ENCODE data around the gene PGAM5.
"Not testable (repeated sequence)": the region's sequence is repeated elsewhere in the genome, so short reads cannot be mapped to it uniquely, and the experiment has no call there.

PGAM5 gene

DNA sequence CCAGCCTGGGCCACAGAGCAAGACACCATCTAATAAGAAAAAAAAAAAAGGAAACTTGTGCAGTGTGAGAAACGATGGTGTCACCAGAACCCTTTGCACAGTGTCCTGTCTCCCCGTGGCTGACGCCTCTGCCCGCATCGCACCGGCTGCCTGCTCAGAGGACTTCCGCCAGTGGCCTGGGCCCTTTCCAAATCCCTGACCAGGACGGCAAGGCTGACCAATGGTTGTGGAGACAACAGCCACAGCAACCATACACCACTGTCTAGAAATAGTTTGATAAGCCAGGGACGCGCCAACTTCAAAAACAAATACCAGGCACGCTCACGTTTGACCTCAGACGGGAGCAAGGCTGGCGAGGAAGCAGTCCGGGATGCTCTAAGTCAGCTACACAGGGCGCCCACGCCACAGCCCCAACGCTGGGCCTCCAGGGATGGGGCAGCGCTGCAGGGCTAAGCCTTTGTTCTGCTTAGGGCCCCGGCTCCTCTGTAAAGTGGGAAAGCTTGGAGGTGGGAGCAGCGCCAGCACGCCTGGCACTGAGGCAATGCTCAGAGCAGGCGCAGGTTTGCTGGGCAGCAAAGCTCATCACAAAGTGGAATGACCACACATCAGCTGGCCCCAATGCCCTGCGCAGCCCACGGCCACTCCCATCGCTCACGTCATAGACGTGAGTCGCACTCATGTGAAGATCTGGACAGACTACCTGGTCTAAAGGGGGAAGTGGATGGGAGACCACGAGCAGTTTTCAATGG, 12.5 kb downstream of the PGAM5 start:
- DNase-seq, result no peak

DNA sequence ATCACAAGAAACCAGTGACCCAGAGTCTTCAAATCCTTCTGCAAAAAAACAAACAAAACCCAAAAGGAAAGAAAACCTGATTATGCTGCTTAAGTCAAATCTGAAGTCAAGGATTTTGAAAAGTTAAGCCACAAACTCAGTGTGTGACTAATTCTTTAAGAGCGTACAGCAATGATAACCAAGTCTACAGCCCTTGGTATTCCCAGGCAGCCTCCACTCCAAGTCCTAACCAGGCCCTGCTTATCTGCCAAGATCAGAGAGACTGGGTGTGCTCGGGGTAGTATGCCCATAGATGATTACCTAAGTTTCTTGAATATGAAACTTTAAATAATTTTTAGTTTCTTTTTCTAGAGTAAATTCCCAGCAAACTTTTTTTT, 13.1 kb downstream of the PGAM5 start:
- DNase-seq, result no peak

DNA sequence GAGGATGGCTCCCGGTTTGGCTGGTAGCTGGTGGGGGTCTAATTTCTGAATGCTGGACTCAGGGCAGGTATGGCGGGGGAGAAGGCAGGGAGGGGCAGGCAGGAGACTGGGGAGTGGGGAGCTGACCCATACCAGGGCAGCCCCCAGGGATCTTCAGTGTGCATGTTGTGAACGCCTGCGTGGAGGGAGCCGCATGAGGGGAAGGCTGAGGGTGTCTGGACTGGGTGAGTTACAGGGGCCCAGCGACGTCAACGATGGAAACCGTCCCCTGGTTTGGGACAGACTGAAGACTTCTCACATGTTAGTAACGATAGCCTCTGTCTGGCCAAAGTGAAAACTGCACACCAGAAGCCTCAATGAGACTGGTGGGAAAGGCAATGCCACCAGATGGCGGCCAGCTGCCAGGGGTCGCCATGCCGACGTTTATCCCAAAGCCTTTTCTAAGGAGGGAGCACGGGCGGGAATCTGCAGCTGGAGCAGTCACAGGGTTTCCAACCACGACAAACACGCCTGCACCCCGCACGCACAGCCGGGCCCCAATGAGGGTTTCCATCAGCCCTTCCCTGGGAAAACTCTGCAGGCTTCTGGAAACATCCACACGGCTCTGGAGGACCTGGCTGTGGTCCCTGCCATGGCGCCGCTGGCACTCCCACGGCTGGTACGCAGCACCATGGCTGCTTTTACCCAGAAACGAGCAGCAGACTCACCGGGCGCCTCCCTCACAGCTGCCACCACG, 14.0 kb downstream of the PGAM5 start:
- no peak for DNase-seq

DNA sequence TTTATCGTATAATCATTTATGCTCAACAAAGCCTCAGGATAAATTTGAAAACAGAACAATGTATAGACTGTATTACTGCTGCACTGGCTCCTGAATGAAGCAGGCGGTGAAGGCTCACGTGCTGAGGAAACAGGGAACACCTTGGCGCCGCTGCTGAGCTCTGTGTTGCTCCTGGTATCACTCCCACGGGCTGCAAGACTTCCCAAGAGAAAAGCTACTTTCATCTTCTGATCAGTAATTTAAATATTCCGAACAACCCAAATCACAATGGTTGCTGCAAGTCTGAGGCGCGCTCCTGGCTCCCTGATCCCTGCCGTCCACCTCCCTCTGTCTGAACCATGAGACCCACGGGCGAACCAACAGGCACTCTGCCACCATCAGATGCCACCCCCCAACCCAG, 15.7 kb downstream of the PGAM5 start:
- DNase-seq, result no peak

DNA sequence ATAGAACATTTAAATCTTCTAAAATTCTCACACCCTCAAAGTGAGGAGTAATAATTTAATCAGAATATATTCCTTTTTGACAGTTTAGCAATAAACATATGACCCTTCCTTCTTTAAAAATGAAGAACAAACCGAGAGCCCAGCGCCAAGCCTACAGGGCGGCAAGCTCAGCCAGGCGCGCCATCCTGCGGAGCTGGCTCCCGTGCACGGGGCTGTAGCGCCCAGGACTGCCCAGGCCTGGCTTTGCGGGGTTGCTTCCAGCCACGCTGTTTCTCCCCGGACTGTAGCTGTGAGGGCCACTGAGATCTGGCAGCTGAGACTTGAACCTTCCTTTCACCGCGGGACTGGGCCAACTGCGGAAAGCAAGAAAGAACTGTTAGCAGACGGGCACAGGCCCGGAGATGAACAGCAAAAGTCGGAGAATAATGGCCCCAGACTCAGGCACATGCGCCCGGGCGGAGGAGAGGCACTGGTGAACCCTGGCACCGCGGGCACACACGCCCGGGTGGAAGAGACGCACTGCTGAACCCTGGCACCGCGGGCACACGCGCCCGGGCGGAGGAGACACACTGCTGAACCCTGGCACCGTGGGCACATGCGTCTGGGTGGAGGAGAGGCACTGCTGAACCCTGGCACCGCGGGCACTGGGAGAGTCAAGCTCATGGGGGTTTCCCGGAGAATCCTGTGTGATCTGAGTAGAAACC, 16.6 kb downstream of the PGAM5 start:
- DNase-seq, result no peak

DNA sequence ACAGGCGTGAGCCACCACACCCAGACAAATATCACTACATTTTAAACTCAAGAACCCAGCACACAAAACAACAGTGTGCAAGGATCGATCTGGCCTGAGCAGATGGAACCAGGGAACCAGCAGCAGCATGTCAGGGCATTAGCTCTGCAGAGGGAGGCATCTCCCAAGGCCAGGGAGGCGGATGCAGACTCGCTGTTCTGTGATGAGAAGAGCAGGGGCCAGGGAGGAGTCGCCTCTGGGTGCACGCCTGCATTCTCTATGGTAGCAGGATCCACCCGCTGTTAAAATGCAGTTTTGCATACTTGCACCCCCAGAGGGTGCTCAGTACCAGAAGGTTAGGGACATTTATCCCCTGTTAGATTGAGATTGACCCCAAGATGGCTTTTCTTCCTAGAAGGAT, 17.9 kb downstream of the PGAM5 start:
- DNase-seq, result no peak

DNA sequence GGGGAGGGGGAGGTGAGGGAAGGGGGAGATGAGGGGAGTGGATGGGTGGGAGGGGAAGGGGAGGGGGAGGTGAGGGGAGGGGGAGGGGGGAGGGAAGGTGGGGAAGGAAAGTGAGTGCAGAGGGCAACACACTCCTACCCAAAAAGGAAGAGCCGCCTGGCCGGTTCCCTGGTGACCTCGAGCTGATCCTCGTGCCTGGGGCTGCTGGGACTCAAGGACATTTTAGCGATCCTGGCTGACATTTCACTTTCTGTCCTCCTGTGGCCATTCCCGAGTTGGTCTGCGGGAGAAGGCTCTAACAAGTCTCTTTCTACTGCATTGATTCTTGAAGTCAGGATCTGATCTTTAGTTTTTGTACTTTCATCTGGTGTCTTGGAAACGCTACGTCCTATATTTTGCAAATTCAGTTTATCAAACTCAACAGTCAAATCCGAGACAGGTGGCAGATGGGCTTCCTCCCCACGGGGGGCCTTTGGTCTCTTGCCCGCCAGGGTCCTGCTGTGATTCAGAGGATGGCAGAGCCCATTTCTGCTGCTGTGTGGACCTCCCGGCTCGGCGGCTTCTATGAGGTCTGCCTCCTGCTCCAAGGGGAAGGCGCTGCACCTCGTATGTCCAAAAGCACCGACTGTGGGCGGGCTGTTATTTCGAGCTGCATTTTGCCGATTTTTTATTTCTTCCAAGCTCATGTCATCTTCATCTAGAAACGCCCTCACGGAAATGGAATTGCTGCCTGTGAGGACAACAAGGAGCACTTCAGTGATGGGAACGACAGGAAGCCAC, 19.1 kb downstream of the PGAM5 start:
- no peak for DNase-seq

DNA sequence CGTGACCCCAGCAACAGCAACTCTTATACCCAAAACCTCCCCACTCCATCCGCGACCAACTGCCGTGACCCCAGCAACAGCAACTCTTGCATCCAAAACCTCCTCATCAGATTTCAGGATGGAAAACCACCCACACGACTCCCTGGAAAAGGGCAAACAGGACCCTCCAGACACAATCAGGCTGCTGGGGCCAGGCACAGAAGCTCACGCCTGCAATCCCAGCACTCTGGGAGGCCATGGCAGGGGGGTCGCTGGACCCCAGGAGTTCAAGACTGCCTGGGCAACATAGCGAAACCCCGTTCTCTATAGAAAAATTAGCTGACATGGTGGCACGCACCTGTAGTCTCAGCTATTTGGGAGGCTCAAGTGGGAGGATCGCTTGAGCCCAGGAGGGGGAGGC, 19.7 kb downstream of the PGAM5 start:
- no peak for DNase-seq

DNA sequence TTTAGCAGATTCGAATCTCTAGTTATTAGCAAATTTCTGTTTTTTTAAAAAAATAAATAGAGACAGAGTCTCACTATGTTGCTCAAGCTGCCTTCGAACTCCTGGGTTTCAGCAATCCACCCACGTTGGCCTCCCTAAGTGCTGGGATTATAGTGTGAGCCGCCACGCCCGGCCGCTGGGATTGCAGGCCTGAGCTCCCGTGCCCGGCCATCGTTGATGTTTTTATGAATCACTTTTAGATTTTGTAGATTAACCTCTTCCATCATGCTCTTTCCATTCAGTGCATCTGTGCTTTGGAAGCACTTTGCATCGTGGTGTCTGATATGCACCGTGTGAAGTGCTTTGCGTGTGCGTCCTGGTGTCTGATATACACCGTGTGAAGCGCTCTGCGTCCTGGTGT, 20.9 kb downstream of the PGAM5 start:
- DNase-seq, result no peak

DNA sequence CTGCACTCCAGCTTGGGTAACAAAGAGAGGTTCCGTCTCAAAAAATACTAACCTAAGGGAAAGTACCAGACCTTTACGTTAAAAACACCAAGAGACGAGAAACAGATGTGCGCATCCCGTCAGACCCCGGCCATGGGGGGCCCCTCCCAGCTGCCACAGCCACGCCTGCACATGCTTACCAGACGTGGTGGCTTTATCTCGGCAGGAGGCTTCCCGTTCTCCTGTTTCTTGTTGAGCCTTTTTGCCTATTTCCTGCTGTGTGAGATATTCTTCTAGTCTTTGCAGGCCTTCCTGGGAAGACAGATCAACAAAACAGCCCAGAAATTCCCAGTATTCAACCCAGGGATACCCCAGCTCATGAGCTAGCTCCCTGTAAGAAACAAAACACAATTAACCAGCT, 23.6 kb downstream of the PGAM5 start:
- no peak for DNase-seq

DNA sequence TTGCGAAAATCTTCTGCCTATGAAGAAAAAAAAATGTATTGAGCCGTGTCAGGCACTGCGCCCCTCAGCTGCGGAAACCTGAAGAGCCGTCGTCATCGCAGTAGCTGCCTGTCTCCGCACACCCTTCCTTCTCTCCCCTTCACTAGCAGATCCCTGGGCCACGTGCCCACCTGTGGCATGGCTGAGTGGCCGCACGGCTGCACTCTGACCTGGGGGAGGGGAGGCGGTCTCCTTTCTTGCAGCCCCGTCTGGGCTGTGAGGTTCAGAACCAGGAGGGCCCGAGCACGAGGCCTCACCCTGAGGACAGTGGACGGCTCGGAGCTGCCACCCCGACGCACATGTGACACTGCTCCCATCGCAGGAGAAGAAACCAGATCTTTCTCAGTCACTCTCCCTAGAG, 24.9 kb downstream of the PGAM5 start:
- DNase-seq, result no peak

DNA sequence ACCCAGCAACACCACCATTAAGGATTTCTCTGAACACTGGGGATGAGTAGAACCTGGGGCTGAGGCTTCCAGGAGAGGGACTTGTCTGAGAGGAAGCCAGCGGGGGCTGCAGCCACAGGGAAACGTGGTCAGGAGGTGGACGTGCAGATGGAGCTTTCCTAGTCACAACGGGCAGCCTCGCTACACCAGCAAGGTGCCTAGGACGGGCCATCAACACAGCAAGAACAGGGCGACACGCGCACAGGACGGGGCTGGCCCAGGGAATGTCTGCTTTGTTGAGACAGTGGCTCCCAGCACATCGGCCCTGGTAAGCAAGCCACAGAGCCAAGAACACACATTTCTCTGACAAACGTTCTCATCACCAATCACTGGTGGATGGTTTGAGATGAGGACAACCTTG, 25.7 kb downstream of the PGAM5 start:
- DNase-seq, result no peak

DNA sequence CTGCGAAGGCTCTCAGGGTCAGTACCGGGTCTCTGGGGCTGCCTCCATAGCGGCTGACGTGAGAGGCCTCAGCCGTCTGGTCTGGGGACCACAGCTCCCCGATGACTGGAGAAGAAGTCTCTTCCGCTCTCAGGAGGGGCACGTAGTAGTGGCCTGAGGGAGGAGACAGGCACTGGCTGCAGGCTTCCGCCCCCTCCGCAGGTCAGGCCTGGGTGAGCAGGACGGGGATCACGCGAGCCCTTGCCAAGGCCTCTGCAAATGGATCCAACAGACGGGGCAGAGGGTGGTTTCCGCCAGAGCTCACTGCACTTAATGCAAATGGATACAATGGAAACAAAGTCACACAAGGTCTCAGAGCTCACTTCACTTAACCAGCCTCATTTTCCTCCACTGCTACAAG, 26.3 kb downstream of the PGAM5 start:
- DNase-seq, result no peak

DNA sequence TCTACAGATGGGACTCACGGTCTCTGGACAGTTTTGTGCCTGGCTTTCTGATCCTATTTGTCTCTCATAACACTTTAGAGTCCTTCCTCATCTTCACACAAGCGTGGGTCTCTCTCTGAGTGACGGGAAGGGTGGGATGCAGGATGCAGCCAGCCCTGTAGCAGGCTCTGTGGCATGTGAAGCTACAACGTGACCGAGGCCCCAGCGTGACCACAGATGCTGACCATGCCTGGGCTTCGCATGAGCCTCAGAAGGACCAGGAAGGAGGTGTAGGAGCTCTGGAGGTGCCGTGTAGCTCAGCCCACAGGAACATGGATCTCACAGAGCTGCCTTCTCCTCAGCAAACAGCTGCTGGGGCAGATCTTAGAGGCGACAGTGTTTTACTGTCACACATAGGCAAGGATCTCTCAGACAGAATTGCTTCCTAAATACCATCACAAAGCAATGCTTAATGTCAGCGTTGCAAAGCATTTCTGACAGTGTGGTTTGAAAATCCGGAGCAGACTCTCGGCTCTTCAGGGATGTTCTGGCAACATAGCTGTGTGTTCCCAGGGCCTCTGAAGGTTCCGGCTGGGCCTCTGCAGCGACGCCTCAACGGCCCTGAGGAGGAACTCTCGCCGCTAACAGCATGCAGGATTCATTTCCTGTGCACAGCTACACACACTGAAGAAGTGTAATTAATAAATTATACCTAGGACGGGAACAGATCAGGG, 29.1 kb downstream of the PGAM5 start:
- DNase-seq, result no peak

DNA sequence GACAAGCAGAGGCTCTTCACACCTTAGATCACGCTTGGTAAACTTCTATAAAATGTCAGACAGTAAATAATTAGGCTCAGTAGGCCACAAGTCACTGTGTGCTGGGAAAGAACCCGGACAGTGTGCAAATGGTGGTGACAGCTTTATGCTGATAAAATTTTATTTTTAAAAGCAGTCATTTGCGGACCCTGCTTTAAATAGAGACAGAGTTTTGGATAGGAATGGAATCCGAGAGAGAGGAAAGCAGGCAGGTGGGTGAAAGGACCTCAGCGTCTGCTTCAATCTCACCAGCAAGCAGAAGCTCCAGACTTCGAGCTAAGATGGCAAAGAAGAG, 29.6 kb downstream of the PGAM5 start:
- no peak for DNase-seq

DNA sequence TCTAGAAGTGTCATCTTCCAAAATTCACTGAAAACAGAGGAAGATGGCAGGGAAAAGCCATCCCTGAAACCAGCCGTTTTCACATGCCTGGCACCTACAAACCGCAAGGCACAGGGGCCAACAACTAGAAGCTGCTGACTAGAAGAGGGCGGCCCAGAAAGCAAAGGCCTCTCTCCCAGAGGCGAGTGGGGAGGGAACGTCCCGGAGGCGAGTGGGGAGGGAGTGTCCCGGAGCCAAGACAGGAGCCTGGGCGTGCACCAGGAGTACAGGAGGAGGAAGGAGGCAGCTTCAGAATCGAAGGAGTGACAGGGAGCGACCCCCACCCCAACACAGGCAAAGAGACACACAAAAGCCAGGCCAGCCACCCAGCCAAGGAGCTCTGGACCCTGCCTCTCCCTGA, 30.0 kb downstream of the PGAM5 start:
- no peak for DNase-seq

DNA sequence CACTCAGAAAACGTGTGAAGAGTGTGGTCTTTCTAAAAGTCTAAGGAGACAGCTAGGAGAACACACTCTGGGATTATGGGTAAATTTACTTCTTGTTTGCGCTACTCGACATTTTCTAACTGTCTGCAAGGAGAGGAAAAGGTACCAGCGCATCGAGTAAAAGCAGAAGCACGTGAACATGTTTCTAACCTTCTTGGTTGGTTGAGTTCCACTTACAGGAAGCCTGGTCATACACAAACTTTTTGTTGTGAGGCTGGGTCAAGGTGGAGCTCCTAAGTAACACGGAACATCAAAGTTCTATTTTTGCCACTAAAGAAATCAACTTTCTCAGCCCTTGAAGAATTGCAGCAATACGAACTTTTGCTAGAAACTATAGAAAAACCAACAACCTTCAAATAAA, 31.0 kb downstream of the PGAM5 start:
- no peak for DNase-seq

DNA sequence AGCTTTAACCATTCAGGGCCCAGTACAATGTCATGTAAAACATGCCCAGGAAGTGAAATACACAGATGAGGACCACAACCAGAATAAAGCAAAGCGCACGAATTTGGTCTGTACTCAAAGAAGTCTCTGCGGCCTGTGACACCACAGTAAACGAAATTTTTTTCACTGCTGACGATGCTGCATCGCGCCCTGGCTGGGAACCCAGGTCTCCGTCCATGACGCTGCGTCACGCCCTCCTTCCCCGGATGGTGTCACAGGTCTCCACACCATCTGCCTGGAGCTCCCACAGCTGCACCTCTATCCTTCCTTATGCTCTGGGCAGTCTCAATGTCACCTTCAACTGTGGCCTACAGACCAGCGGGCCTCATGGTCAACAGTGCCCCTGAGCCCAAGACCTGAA, 33.2 kb downstream of the PGAM5 start:
- no peak for DNase-seq

DNA sequence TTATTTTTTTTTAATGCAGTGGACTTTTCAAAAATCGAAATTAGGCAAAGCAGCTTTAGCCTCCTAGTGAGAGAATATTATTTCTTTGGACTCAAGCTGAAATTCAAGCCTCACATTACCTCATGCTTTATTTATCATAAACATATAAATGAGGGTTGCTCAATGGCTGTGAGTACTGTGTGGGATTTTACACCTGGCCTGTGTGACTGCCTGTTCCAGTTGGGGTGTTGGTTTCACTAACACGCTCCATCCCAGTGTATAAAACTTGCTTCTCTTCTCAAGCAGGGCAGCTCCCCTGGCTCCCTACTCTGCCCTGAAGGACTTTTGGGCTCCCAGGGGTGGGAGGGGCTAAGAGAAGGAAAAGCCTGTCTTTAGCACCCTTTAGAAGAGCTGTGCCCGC, 36.0 kb downstream of the PGAM5 start:
- no peak for DNase-seq

DNA sequence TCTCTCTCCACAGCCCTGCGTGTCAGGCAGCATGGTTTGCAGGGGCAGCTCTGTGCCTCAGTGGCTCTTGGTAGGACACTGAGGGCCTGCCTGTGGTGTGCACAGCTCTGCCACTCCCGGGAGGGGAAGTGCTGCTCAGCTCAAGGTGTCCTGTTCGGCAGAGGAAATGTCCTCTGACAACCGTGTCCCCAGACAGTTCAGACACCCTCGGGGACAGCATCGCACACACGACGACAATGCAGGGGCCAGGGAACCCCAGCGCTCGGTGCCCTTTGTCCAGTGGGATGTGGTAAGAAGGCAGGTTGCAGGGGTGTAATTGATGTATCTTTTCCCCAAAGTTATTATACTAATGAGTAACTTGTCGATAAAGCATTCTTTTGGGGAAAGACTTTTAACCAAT, 36.8 kb downstream of the PGAM5 start:
- no peak for DNase-seq

DNA sequence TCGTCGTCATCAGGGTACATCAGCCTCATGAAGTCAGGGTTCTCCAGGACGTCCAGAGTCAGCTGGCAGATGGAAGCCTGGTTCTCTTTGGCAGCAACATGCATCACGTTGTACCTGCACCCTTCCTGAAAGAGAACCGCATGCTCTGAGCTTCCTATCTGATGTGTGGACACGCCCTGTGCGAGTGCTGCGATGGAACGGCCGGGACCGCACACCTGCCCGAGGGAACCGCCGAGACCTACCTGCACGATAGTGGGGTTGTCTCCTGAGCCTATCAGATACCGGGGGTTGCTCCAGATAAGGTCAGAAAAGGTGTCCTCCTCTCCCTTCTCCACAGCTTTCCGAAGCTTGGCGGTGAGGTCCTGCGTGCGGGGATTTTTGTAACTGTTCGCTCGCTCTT, 37.3 kb downstream of the PGAM5 start:
- DNase-seq, result no peak

DNA sequence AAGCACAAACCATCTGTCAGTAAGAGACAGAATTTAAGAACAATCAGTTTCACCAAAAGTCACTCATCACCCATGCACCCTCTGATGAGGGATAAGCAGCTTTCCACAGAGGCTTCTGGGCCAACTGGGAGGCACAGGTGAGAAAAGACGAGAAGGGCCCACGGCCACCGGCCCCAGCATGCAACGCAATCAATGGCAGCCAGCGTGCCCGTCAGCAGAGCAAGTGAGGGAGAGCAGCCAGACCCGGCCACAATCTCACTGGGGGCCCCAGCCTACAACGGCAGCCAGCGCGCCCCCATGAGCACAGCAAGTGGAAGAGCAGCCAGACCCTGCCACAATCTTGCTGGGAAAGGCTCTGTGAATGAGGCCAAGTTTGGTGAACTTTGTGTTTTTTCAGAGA, 37.7 kb downstream of the PGAM5 start:
- DNase-seq, result no peak

DNA sequence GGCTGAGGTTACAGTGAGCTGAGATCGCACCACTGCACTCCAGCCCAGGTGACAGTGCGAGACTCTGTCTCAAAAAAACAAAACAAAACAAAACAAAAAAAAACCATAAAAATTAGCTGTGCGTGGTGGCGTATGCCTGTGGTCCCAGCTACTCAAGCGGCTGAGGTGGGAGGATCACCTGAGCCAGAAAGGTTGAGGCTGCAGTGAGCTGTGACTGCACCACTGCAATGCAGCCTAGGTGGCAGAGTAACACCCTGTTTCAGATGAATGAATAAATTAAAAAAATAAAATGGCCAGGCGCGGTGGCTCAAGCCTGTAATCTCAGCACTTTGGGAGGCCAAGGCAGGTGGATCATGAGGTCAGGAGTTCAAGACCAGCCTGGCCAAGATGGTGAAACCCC, 43.0 kb downstream of the PGAM5 start:
- not testable (repeated sequence) for DNase-seq

Measured in SHP77 treated with DMSO at 0.1 percent for 48 hours (cell line).